CD14-positive monocyte (primary cell): ENCODE measurements around the gene ZNF695. TPM values are rescaled to one million over a fixed set of nuclear protein-coding genes. Genes with fewer than 3 reads are reported as not detected.

Experiments
- DNase-seq, 3 donors: peaks; one replicate each; pipeline ENCODE4 v3.0.0-alpha.2; 2011 to 2022
- H2AFZ ChIP-seq: 2 replicates; pipeline ENCODE4 v1.6.0; 2012; ENCODE audit warnings: mild to moderate bottlenecking, low read depth, low read length, inconsistent platforms; ENCODE audit not compliant: insufficient read depth, poor library complexity, severe bottlenecking
- H3K27ac ChIP-seq, 2 donors: 1 replicate in 1 of 2; 2 replicates in 1 of 2; pipeline ENCODE4 v1.5.1; 2012 to 2013; ENCODE audit warnings: low read length in 2 of 2, control low read depth in 1 of 2, inconsistent platforms in 1 of 2, low read depth in 1 of 2, mild to moderate bottlenecking in 1 of 2
- H3K27me3 ChIP-seq, 2 donors: one replicate each; pipeline versions ENCODE4 v1.6.0 to v1.6.1; 2011 to 2013; ENCODE audit warnings: low read length in 2 of 2; ENCODE audit not compliant: control insufficient read depth in 2 of 2, insufficient read depth in 2 of 2
- H3K36me3 ChIP-seq, 2 donors: replicated peaks in 1 of 2; 1 replicate in 1 of 2; 2 replicates in 1 of 2; pipeline versions ENCODE4 v1.5.1 to v1.6.1; 2012 to 2013; ENCODE audit warnings: low read length in 2 of 2, control low read depth in 1 of 2, inconsistent platforms in 1 of 2, mild to moderate bottlenecking in 1 of 2; ENCODE audit not compliant: insufficient read depth in 2 of 2, control insufficient read depth in 1 of 2
- H3K4me1 ChIP-seq, 2 donors: 1 replicate in 1 of 2; 2 replicates in 1 of 2; pipeline versions ENCODE4 v1.5.1 to v1.6.1; 2012 to 2013; ENCODE audit warnings: low read length in 2 of 2, control low read depth in 1 of 2, inconsistent platforms in 1 of 2, mild to moderate bottlenecking in 1 of 2, moderate library complexity in 1 of 2; ENCODE audit not compliant: insufficient read depth in 2 of 2, control insufficient read depth in 1 of 2
- H3K4me2 ChIP-seq: replicated peaks from 2 replicates; pipeline ENCODE3; 2012; ENCODE audit warnings: low read length, moderate library complexity, mild to moderate bottlenecking; ENCODE audit not compliant: poor library complexity, severe bottlenecking; ENCODE audit errors: extremely low read depth
- H3K4me3 ChIP-seq, 3 experiments: fragments of 200-600 bp in 1 of 3; sonication (generic) in 1 of 3; replicated peaks in 1 of 3; 1 replicate in 2 of 3; 2 replicates in 1 of 3; pipeline ENCODE4 v1.5.1; 2011 to 2013; ENCODE audit warnings: low read length in 3 of 3, mild to moderate bottlenecking in 3 of 3, control low read depth in 2 of 3, low read depth in 2 of 3, inconsistent platforms in 1 of 3, moderate library complexity in 1 of 3
- H3K79me2 ChIP-seq: 2 replicates; pipeline ENCODE4 v1.6.0; 2012; ENCODE audit warnings: mild to moderate bottlenecking, control low read depth, inconsistent platforms, low read length, moderate library complexity; ENCODE audit not compliant: insufficient read depth
- H3K9ac ChIP-seq: 2 replicates; pipeline ENCODE4 v1.6.0; 2017; ENCODE audit warnings: low read length, mild to moderate bottlenecking; ENCODE audit not compliant: insufficient read depth, poor library complexity, severe bottlenecking
- H3K9me3 ChIP-seq, 2 donors: replicated peaks in 1 of 2; 1 replicate in 1 of 2; 2 replicates in 1 of 2; pipeline versions ENCODE4 v1.5.1 to v1.6.1; 2012 to 2013; ENCODE audit warnings: low read length in 2 of 2, control low read depth in 1 of 2; ENCODE audit not compliant: control insufficient read depth in 1 of 2, insufficient read depth in 1 of 2
- H4K20me1 ChIP-seq: 2 replicates; pipeline ENCODE4 v1.6.0; 2012; ENCODE audit warnings: mild to moderate bottlenecking, low read length, control low read depth, moderate library complexity; ENCODE audit not compliant: insufficient read depth
- H3K27ac Mint-ChIP-seq, 7 donors: one replicate each; pipeline ENCODE4 v1.8.0; 2020; ENCODE audit warnings: mild to moderate bottlenecking in 7 of 7, mixed read lengths in 7 of 7, moderate library complexity in 6 of 7, inconsistent platforms in 2 of 7
- H3K27me3 Mint-ChIP-seq, 3 donors: one replicate each; pipeline ENCODE4 v1.8.0; 2021 to 2022; ENCODE audit warnings: low read depth in 3 of 3, mild to moderate bottlenecking in 3 of 3, mixed read lengths in 3 of 3, moderate library complexity in 3 of 3, inconsistent platforms in 1 of 3
- H3K36me3 Mint-ChIP-seq, 2 donors: one replicate each; pipeline ENCODE4 v1.8.0; 2020; ENCODE audit warnings: mixed read lengths in 2 of 2, inconsistent platforms in 1 of 2, mild to moderate bottlenecking in 1 of 2
- H3K4me1 Mint-ChIP-seq: one replicate; pipeline ENCODE4 v1.8.0; 2020; ENCODE audit warnings: mild to moderate bottlenecking, mixed read lengths
- H3K4me3 Mint-ChIP-seq, 2 donors: one replicate each; pipeline ENCODE4 v1.8.0; 2020; ENCODE audit warnings: mild to moderate bottlenecking in 2 of 2, mixed read lengths in 2 of 2, moderate library complexity in 1 of 2
- H3K9me3 Mint-ChIP-seq, 7 donors: one replicate each; pipeline ENCODE4 v1.8.0; 2020 to 2022; ENCODE audit warnings: mixed read lengths in 7 of 7, mild to moderate bottlenecking in 6 of 7, moderate library complexity in 6 of 7, inconsistent platforms in 2 of 7
- CTCF ChIP-seq: fragments of 200-600 bp; IDR thresholded peaks from one replicate; pipeline ENCODE4 v1.8.0; 2022; ENCODE audit warnings: antibody characterized with exemption, mild to moderate bottlenecking
- WGBS: methylation state at CpG from one replicate; pipeline ENCODE4 v1.1.5; 2013; ENCODE audit warnings: missing lambda C conversion rate; ENCODE audit not compliant: insufficient coverage; 5-methylcytosine and 5-hydroxymethylcytosine counted together
- intact Hi-C, 2 donors: fragments of 100-400 bp; cut with micrococcal nuclease; formaldehyde crosslinking; loops; one replicate each; pipeline versions ENCODE4 v1.15.0 to v1.15.1; 2023
- polyA plus RNA-seq, 3 donors: library from polyadenylated mRNA; depleted of rRNA in 1 of 3; unstranded in 2 of 3; stranded (reverse) in 1 of 3; fragments of 300-500 nt in 2 of 3; fragments of >200 nt in 1 of 3; fragmentation: Illumina TruSeq in 2 of 3; gene quantifications; 1 replicate in 2 of 3; 2 replicates in 1 of 3; pipeline ENCODE4 v1.2.3, GENCODE V29; 2012 to 2021

Gene ZNF695
- polyA plus RNA-seq, 3 donors: 0.18 TPM; not detected in 2

DNA sequence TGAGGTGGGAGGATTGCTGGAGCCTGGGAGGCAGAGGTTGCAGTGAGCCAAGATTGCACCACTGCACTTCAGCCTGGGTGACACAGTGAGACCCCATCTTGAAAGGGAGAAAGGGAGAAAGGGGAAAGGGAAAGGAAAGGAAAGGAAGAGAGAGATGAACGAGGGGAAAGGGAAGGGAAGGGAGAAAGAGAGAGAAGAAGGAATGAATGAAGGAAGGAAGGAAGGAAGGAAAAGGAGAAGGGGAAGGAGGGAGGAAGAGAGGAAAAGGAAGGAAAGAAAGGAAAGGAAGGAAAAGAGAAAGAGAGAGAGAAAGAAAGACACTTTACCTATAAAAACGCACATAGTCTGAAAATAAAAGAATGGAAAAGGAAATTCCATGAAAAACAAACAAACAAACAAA is 18.0 kb downstream of the ZNF695 start:
- Mint-ChIP-seq H3K4me1 (no peaks in the 10 kb centered on the region), H3K9me3 (peaks cover 46 to 100% (median 86%) of the 10 kb centered on the region in 7 donors), H3K4me3 (no peak overlapping the region), H3K27me3 (no peaks in the 10 kb centered on the region), H3K36me3 (peaks cover 21 to 32% of the 10 kb centered on the region in 2 donors), H3K27ac (no peak overlapping the region)
- H3K4me3 ChIP-seq: peak overlapping the region in 1 of 3 experiments; percentile 25
- H3K4me1 ChIP-seq: no peaks in the 10 kb centered on the region
- H3K36me3 ChIP-seq: peaks cover 0 to 46% of the 10 kb centered on the region in 2 donors
- H3K27me3 ChIP-seq: no peaks in the 10 kb centered on the region
- peaks cover 45 to 83% of the 10 kb centered on the region in 2 donors for H3K9me3 ChIP-seq
- intact Hi-C loops: no loop called here
- H4K20me1 ChIP-seq: no peaks in the 10 kb centered on the region
- no peaks in the 10 kb centered on the region for H3K79me2 ChIP-seq
- no peak overlapping the region for H3K27ac ChIP-seq
- TF ChIP-seq CTCF: no peak
- H2AFZ ChIP-seq: no peak overlapping the region
- DNase-seq: no peak
- 100% methylated on average over 1 of the region's 2 CpGs for WGBS
- H3K9ac ChIP-seq: no peak overlapping the region
- H3K4me2 ChIP-seq: no peak overlapping the region

DNA sequence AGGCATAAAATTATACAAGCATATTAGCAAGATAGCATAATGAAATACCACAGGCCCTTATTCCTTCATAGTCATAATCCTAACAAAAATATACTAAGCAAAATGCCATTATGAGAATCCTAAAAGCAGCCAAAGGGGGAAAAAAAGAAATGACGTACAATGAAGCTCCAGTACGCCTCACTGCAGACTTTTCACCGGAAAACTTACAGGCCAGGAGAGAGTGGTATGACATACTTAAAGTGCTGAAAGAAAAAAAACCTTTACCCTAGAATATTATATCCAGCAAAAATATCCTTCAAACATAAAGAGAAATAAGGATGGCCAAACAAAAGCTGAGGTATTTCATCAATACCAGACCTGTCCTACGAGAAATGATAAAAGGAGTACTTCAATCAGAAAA is 19.5 kb downstream of the ZNF695 start:
- Histone ChIP-seq H3K4me1 (no peaks in the 10 kb centered on the region), H2AFZ (no peak overlapping the region), H3K79me2 (no peaks in the 10 kb centered on the region), H3K27ac (no peak overlapping the region), H3K27me3 (no peaks in the 10 kb centered on the region), H3K4me3 (peak overlapping the region in 1 of 3 experiments; percentile 38), H3K9me3 (peaks cover 43 to 98% of the 10 kb centered on the region in 2 donors), H3K4me2 (no peak overlapping the region), H3K36me3 (peaks cover 0 to 52% of the 10 kb centered on the region in 2 donors), H4K20me1 (no peaks in the 10 kb centered on the region), H3K9ac (no peak overlapping the region)
- no peak for TF ChIP-seq CTCF
- H3K36me3 Mint-ChIP-seq: peaks cover 20 to 33% of the 10 kb centered on the region in 2 donors
- peaks cover 0 to 5% (median 2%) of the 10 kb centered on the region in 3 donors for H3K27me3 Mint-ChIP-seq
- DNase-seq: no peak
- WGBS: no CpG with 5 or more reads among the region's 4 CpGs
- no peaks in the 10 kb centered on the region for H3K4me1 Mint-ChIP-seq
- no peak overlapping the region for H3K4me3 Mint-ChIP-seq
- no peak overlapping the region for H3K27ac Mint-ChIP-seq
- intact Hi-C loops: no loop called here
- H3K9me3 Mint-ChIP-seq: peaks cover 49 to 100% (median 87%) of the 10 kb centered on the region in 7 donors
